Measurements from ENCODE around the gene CTNNA3. TPM values are rescaled to one million over a fixed set of nuclear protein-coding genes. Genes with fewer than 3 reads are reported as not detected.
"Not testable (repeated sequence)": the region's sequence is repeated elsewhere in the genome, so short reads cannot be mapped to it uniquely, and the experiment has no call there.

CTNNA3 gene
- total RNA-seq, 3 donors from 2014 or later: not detected

- H3K4me1 Mint-ChIP-seq (ENCODE audit: low read depth); DNase-seq; ATAC-seq; H3K36me3 Mint-ChIP-seq (ENCODE audit: insufficient read depth); H3K4me3 Mint-ChIP-seq; H3K27me3 Mint-ChIP-seq (ENCODE audit: low read depth): not testable (repeated sequence)
- H3K9me3 Mint-ChIP-seq: peaks cover 26% of the 10 kb centered on the region
Measured at GRCh38 chr10:67684140-67684539, 11.9 kb downstream of the CTNNA3 start.

GRCh38 chr10:67678335-67678974 is 17.5 kb downstream of the CTNNA3 start:
- peaks cover 17% of the 10 kb centered on the region for H3K27me3 Mint-ChIP-seq (ENCODE audit: low read depth)
- no peak overlapping the region for H3K4me3 Mint-ChIP-seq
- DNase-seq (no peak), ATAC-seq (no peak)
- H3K4me1 Mint-ChIP-seq (ENCODE audit: low read depth): no peaks in the 10 kb centered on the region
- H3K9me3 Mint-ChIP-seq: peaks cover 6% of the 10 kb centered on the region
- H3K36me3 Mint-ChIP-seq (ENCODE audit: insufficient read depth): no peaks in the 10 kb centered on the region

- Mint-ChIP-seq H3K4me1 (ENCODE audit: low read depth) (no peaks in the 10 kb centered on the region), H3K4me3 (no peak overlapping the region), H3K36me3 (ENCODE audit: insufficient read depth) (no peaks in the 10 kb centered on the region), H3K27me3 (ENCODE audit: low read depth) (peaks cover 17% of the 10 kb centered on the region), H3K9me3 (no peaks in the 10 kb centered on the region)
- no peak for ATAC-seq
- DNase-seq: no peak
Measured at GRCh38 chr10:67676208-67676825, 19.7 kb downstream of the CTNNA3 start.

GRCh38 chr10:67670401-67670800 is 25.6 kb downstream of the CTNNA3 start:
- Mint-ChIP-seq H3K4me1 (ENCODE audit: low read depth) (no peaks in the 10 kb centered on the region), H3K27me3 (ENCODE audit: low read depth) (peaks cover 4% of the 10 kb centered on the region), H3K4me3 (no peak overlapping the region), H3K9me3 (no peaks in the 10 kb centered on the region), H3K36me3 (ENCODE audit: insufficient read depth) (no peaks in the 10 kb centered on the region)
- no peak for DNase-seq
- ATAC-seq: no peak

GRCh38 chr10:67669978-67670377 is 26.0 kb downstream of the CTNNA3 start:
- Mint-ChIP-seq H3K9me3 (no peaks in the 10 kb centered on the region), H3K36me3 (ENCODE audit: insufficient read depth) (no peaks in the 10 kb centered on the region), H3K4me3 (no peak overlapping the region), H3K4me1 (ENCODE audit: low read depth) (no peaks in the 10 kb centered on the region), H3K27me3 (ENCODE audit: low read depth) (peaks cover 3% of the 10 kb centered on the region)
- ATAC-seq: no peak
- no peak for DNase-seq

GRCh38 chr10:67668448-67668847 is 27.5 kb downstream of the CTNNA3 start:
- ATAC-seq: no peak
- H3K36me3 Mint-ChIP-seq (ENCODE audit: insufficient read depth): no peaks in the 10 kb centered on the region
- H3K9me3 Mint-ChIP-seq: no peaks in the 10 kb centered on the region
- DNase-seq: no peak
- H3K4me1 Mint-ChIP-seq (ENCODE audit: low read depth): no peaks in the 10 kb centered on the region
- peaks cover 3% of the 10 kb centered on the region for H3K27me3 Mint-ChIP-seq (ENCODE audit: low read depth)
- no peak overlapping the region for H3K4me3 Mint-ChIP-seq

- no peaks in the 10 kb centered on the region for H3K4me1 Mint-ChIP-seq (ENCODE audit: low read depth)
- no peaks in the 10 kb centered on the region for H3K9me3 Mint-ChIP-seq
- no peaks in the 10 kb centered on the region for H3K36me3 Mint-ChIP-seq (ENCODE audit: insufficient read depth)
- DNase-seq (no peak), ATAC-seq (no peak)
- peaks cover 3% of the 10 kb centered on the region for H3K27me3 Mint-ChIP-seq (ENCODE audit: low read depth)
- no peak overlapping the region for H3K4me3 Mint-ChIP-seq
Measured at GRCh38 chr10:67667035-67667425, 29.0 kb downstream of the CTNNA3 start.

GRCh38 chr10:67666416-67667034 is 29.5 kb downstream of the CTNNA3 start:
- ATAC-seq (no peak), DNase-seq (no peak)
- H3K4me3 Mint-ChIP-seq: no peak overlapping the region
- peaks cover 3% of the 10 kb centered on the region for H3K27me3 Mint-ChIP-seq (ENCODE audit: low read depth)
- no peaks in the 10 kb centered on the region for H3K4me1 Mint-ChIP-seq (ENCODE audit: low read depth)
- H3K36me3 Mint-ChIP-seq (ENCODE audit: insufficient read depth): no peaks in the 10 kb centered on the region
- H3K9me3 Mint-ChIP-seq: no peaks in the 10 kb centered on the region

GRCh38 chr10:67665491-67665890 is 30.5 kb downstream of the CTNNA3 start:
- Mint-ChIP-seq H3K4me3 (no peak overlapping the region), H3K36me3 (ENCODE audit: insufficient read depth) (no peaks in the 10 kb centered on the region), H3K4me1 (ENCODE audit: low read depth) (no peaks in the 10 kb centered on the region), H3K9me3 (no peaks in the 10 kb centered on the region), H3K27me3 (ENCODE audit: low read depth) (peaks cover 3% of the 10 kb centered on the region)
- DNase-seq: no peak
- ATAC-seq: no peak

GRCh38 chr10:67664942-67665341 is 31.1 kb downstream of the CTNNA3 start:
- Mint-ChIP-seq H3K9me3 (no peaks in the 10 kb centered on the region), H3K4me1 (ENCODE audit: low read depth) (no peaks in the 10 kb centered on the region), H3K36me3 (ENCODE audit: insufficient read depth) (no peaks in the 10 kb centered on the region), H3K4me3 (no peak overlapping the region), H3K27me3 (ENCODE audit: low read depth) (peaks cover 3% of the 10 kb centered on the region)
- ATAC-seq (no peak), DNase-seq (no peak)

- Mint-ChIP-seq H3K27me3 (ENCODE audit: low read depth) (peaks cover 3% of the 10 kb centered on the region), H3K9me3 (no peaks in the 10 kb centered on the region), H3K36me3 (ENCODE audit: insufficient read depth) (no peaks in the 10 kb centered on the region), H3K4me3 (no peak overlapping the region), H3K4me1 (ENCODE audit: low read depth) (no peaks in the 10 kb centered on the region)
- ATAC-seq: no peak
- no peak for DNase-seq
Measured at GRCh38 chr10:67663449-67664087, 32.4 kb downstream of the CTNNA3 start.

GRCh38 chr10:67662415-67662814 is 33.6 kb downstream of the CTNNA3 start:
- H3K36me3 Mint-ChIP-seq (ENCODE audit: insufficient read depth): no peaks in the 10 kb centered on the region
- no peaks in the 10 kb centered on the region for H3K4me1 Mint-ChIP-seq (ENCODE audit: low read depth)
- DNase-seq (no peak), ATAC-seq (no peak)
- H3K9me3 Mint-ChIP-seq: no peaks in the 10 kb centered on the region
- peaks cover 3% of the 10 kb centered on the region for H3K27me3 Mint-ChIP-seq (ENCODE audit: low read depth)
- H3K4me3 Mint-ChIP-seq: no peak overlapping the region

- no peaks in the 10 kb centered on the region for H3K4me1 Mint-ChIP-seq (ENCODE audit: low read depth)
- H3K4me3 Mint-ChIP-seq: no peak overlapping the region
- ATAC-seq: no peak
- H3K36me3 Mint-ChIP-seq (ENCODE audit: insufficient read depth): no peaks in the 10 kb centered on the region
- H3K27me3 Mint-ChIP-seq (ENCODE audit: low read depth): peaks cover 3% of the 10 kb centered on the region
- no peaks in the 10 kb centered on the region for H3K9me3 Mint-ChIP-seq
- no peak for DNase-seq
Measured at GRCh38 chr10:67659497-67659896, 36.5 kb downstream of the CTNNA3 start.

GRCh38 chr10:67657775-67658174 is 38.2 kb downstream of the CTNNA3 start:
- Mint-ChIP-seq H3K4me3 (no peak overlapping the region), H3K4me1 (ENCODE audit: low read depth) (no peaks in the 10 kb centered on the region), H3K36me3 (ENCODE audit: insufficient read depth) (no peaks in the 10 kb centered on the region), H3K27me3 (ENCODE audit: low read depth) (peaks cover 3% of the 10 kb centered on the region), H3K9me3 (no peaks in the 10 kb centered on the region)
- no peak for ATAC-seq
- DNase-seq: no peak

- no peak for DNase-seq
- no peaks in the 10 kb centered on the region for H3K9me3 Mint-ChIP-seq
- ATAC-seq: no peak
- H3K4me3 Mint-ChIP-seq: no peak overlapping the region
- H3K36me3 Mint-ChIP-seq (ENCODE audit: insufficient read depth): no peaks in the 10 kb centered on the region
- no peaks in the 10 kb centered on the region for H3K27me3 Mint-ChIP-seq (ENCODE audit: low read depth)
- no peaks in the 10 kb centered on the region for H3K4me1 Mint-ChIP-seq (ENCODE audit: low read depth)
Measured at GRCh38 chr10:67650558-67650957, 45.4 kb downstream of the CTNNA3 start.

Measured in activated T-cell treated with anti-CD3 and anti-CD28 coated beads, Interleukin-2, amount 50 U/mL, for 4 hours (primary cell).